Activated CD8-positive, alpha-beta T cell treated with anti-CD3 and anti-CD28 coated beads for 36 hours (primary cell): ENCODE measurements around the gene THBD. TPM values are rescaled to one million over a fixed set of nuclear protein-coding genes. Genes with fewer than 3 reads are reported as not detected.

ENCODE experiments used
- ATAC-seq: fragments of 200-7000 bp; cut with Tn5 transposase; one replicate; pipeline ENCODE4 v1.10.0; 2021; ENCODE audit warnings: mild to moderate bottlenecking, moderate library complexity
- CTCF ChIA-PET: fragments of 350-600 bp; sonication (Branson Sonifier 250); formaldehyde crosslinking; loops from one replicate; lab custom pipeline; 2021; ENCODE audit warnings: antibody characterized with exemption; lab: Charles Lee
- POLR2A ChIA-PET: fragments of 350-600 bp; sonication (Branson Sonifier 250); formaldehyde crosslinking; loops from one replicate; lab custom pipeline; 2021; ENCODE audit warnings: antibody characterized with exemption; lab: Charles Lee
- DNase-seq: peaks from one replicate; pipeline ENCODE4 v3.0.0-alpha.2; 2020
- H3K27ac Mint-ChIP-seq: one replicate; pipeline ENCODE4 v1.8.0; 2021; ENCODE audit warnings: mild to moderate bottlenecking, mixed read lengths
- H3K27me3 Mint-ChIP-seq: one replicate; pipeline ENCODE4 v1.8.0; 2021; ENCODE audit warnings: mixed read lengths
- H3K36me3 Mint-ChIP-seq: one replicate; pipeline ENCODE4 v1.8.0; 2021; ENCODE audit warnings: low read depth, mixed read lengths
- H3K4me1 Mint-ChIP-seq: one replicate; pipeline ENCODE4 v1.8.0; 2021; ENCODE audit warnings: low read depth, mixed read lengths
- H3K4me3 Mint-ChIP-seq: one replicate; pipeline ENCODE4 v1.8.0; 2021; ENCODE audit warnings: mild to moderate bottlenecking, moderate library complexity, mixed read lengths
- H3K9me3 Mint-ChIP-seq: one replicate; pipeline ENCODE4 v1.8.0; 2021; ENCODE audit warnings: mixed read lengths
- CTCF ChIP-seq: fragments of 200-600 bp; IDR thresholded peaks from one replicate; pipeline ENCODE4 v1.8.0; 2022; ENCODE audit warnings: antibody characterized with exemption, mild to moderate bottlenecking
- intact Hi-C: fragments of 100-400 bp; cut with micrococcal nuclease; formaldehyde crosslinking; loops from one replicate; pipeline ENCODE4 v1.10.0; 2022
- total RNA-seq, 2 experiments: library from RNA; stranded (reverse); gene quantifications; one replicate each; pipeline ENCODE4 v1.2.3, GENCODE V29; 2021

The THBD gene
- total RNA-seq, 2 experiments from 2014 or later, result not detected

- no peak overlapping the region for H3K27ac Mint-ChIP-seq
Measured at GRCh38 chr20:23007462-23007861, 42.0 kb downstream of the THBD start.

GRCh38 chr20:23005776-23006175 is 43.7 kb downstream of the THBD start:
- no peak overlapping the region for H3K4me3 Mint-ChIP-seq
- no peaks in the 10 kb centered on the region for H3K27me3 Mint-ChIP-seq
- H3K36me3 Mint-ChIP-seq, result no peaks in the 10 kb centered on the region
- ChIA-PET CTCF (no interaction called here), POLR2A (no interaction called here)
- no peaks in the 10 kb centered on the region for H3K9me3 Mint-ChIP-seq
- no peaks in the 10 kb centered on the region for H3K4me1 Mint-ChIP-seq
- TF ChIP-seq CTCF, result no peak
- no peak for ATAC-seq
- DNase-seq, result no peak
- intact Hi-C loops, result no loop called here
- H3K27ac Mint-ChIP-seq, result no peak overlapping the region

More at GRCh38 chr20:23007462-23007861, 42.0 kb downstream of the THBD start:
- H3K4me3 Mint-ChIP-seq, result no peak overlapping the region
- no peaks in the 10 kb centered on the region for H3K9me3 Mint-ChIP-seq
- ATAC-seq, result no peak
- ChIA-PET POLR2A (no interaction called here), CTCF (no interaction called here)
- no peaks in the 10 kb centered on the region for H3K36me3 Mint-ChIP-seq
- no peak for TF ChIP-seq CTCF
- no peaks in the 10 kb centered on the region for H3K4me1 Mint-ChIP-seq
- no peak for DNase-seq
- no peaks in the 10 kb centered on the region for H3K27me3 Mint-ChIP-seq
- intact Hi-C loops, result no loop called here

GRCh38 chr20:23003881-23004460 is 45.5 kb downstream of the THBD start:
- no peaks in the 10 kb centered on the region for H3K36me3 Mint-ChIP-seq
- TF ChIP-seq CTCF, result no peak
- H3K27ac Mint-ChIP-seq, result no peak overlapping the region
- no peaks in the 10 kb centered on the region for H3K27me3 Mint-ChIP-seq
- no peaks in the 10 kb centered on the region for H3K4me1 Mint-ChIP-seq
- ChIA-PET CTCF (no interaction called here), POLR2A (no interaction called here)
- no peaks in the 10 kb centered on the region for H3K9me3 Mint-ChIP-seq
- intact Hi-C loops, result no loop called here
- ATAC-seq, result no peak
- no peak overlapping the region for H3K4me3 Mint-ChIP-seq
- no peak for DNase-seq

GRCh38 chr20:23003077-23003635 is 46.3 kb downstream of the THBD start:
- ChIA-PET CTCF (no interaction called here), POLR2A (no interaction called here)
- no peak for ATAC-seq
- H3K27ac Mint-ChIP-seq, result no peak overlapping the region
- no peak overlapping the region for H3K4me3 Mint-ChIP-seq
- no peaks in the 10 kb centered on the region for H3K27me3 Mint-ChIP-seq
- no peaks in the 10 kb centered on the region for H3K4me1 Mint-ChIP-seq
- no peak for DNase-seq
- H3K9me3 Mint-ChIP-seq, result no peaks in the 10 kb centered on the region
- no peak for TF ChIP-seq CTCF
- intact Hi-C loops, result no loop called here
- H3K36me3 Mint-ChIP-seq, result no peaks in the 10 kb centered on the region

GRCh38 chr20:23002276-23002675 is 47.2 kb downstream of the THBD start:
- DNase-seq, result no peak
- intact Hi-C loops, result no loop called here
- CTCF ChIA-PET, result no interaction called here
- Mint-ChIP-seq H3K27me3 (no peaks in the 10 kb centered on the region), H3K9me3 (no peaks in the 10 kb centered on the region), H3K27ac (no peak overlapping the region), H3K4me3 (no peak overlapping the region), H3K36me3 (no peaks in the 10 kb centered on the region), H3K4me1 (no peaks in the 10 kb centered on the region)
- TF ChIP-seq CTCF, result no peak
- POLR2A ChIA-PET, result no interaction called here
- no peak for ATAC-seq
